ENCODE measurements around the gene HSCB. TPM values are rescaled to one million over a fixed set of nuclear protein-coding genes. Genes with fewer than 3 reads are reported as not detected.

Gene HSCB
- total RNA-seq, 2 donors from 2014 or later: 17.7 to 22.4 TPM

- H3K27ac Mint-ChIP-seq: no peak overlapping the region
- no peaks in the 10 kb centered on the region for H3K27me3 ChIP-seq (ENCODE audit: control insufficient read depth, insufficient read depth, low read length, poor library complexity, severe bottlenecking)
- no peak overlapping the region for H3K27ac ChIP-seq (ENCODE audit: low read depth, low read length)
- H3K4me1 Mint-ChIP-seq: peaks cover 8% of the 10 kb centered on the region
- no peak overlapping the region for H3K4me3 Mint-ChIP-seq
- H3K9me3 ChIP-seq (ENCODE audit: control insufficient read depth, low read length): no peaks in the 10 kb centered on the region
- 92 to 94% methylated on average over 4 to 5 of the region's 5 CpGs for WGBS, 2 experiments (ENCODE audit: insufficient coverage in 1 of 2, insufficient read length in 1 of 2)
- no peak overlapping the region for H3K9ac ChIP-seq (ENCODE audit: extremely low read depth, low read length, poor library complexity, severe bottlenecking)
- peaks cover 46% of the 10 kb centered on the region for H3K36me3 ChIP-seq (ENCODE audit: control insufficient read depth, insufficient read depth, low read length)
- H3K36me3 Mint-ChIP-seq (ENCODE audit: low read depth): peaks cover 56% of the 10 kb centered on the region
- H3K4me1 ChIP-seq (ENCODE audit: control insufficient read depth, insufficient read depth, low read length): no peaks in the 10 kb centered on the region
- no peak for DNase-seq
- no peak for TF ChIP-seq CTCF (conservative IDR thresholded peaks at IDR 0.05)
- H3K27me3 Mint-ChIP-seq (ENCODE audit: insufficient read depth): no peaks in the 10 kb centered on the region
- peak overlapping the region; percentile 16 for H3K4me3 ChIP-seq (ENCODE audit: low read length)
- no peaks in the 10 kb centered on the region for H3K9me3 Mint-ChIP-seq
Observed at GRCh38 chr22:28795932-28796856, 54.4 kb downstream of the HSCB start.

GRCh38 chr22:28798810-28799605, 57.2 kb downstream of the HSCB start:
- Mint-ChIP-seq H3K4me1 (peaks cover 18% of the 10 kb centered on the region), H3K9me3 (no peaks in the 10 kb centered on the region), H3K4me3 (peak overlapping the region; percentile 77), H3K27ac (peak overlapping the region; percentile 94), H3K36me3 (ENCODE audit: low read depth) (peaks cover 48% of the 10 kb centered on the region), H3K27me3 (ENCODE audit: insufficient read depth) (no peaks in the 10 kb centered on the region)
- 25 to 31% methylated on average over 7 of the region's 7 CpGs for WGBS, 2 experiments (ENCODE audit: insufficient coverage in 1 of 2, insufficient read length in 1 of 2)
- Histone ChIP-seq H3K27ac (ENCODE audit: low read depth, low read length) (peak overlapping the region; percentile 96), H3K4me3 (ENCODE audit: low read length) (peak overlapping the region; percentile 100), H3K36me3 (ENCODE audit: control insufficient read depth, insufficient read depth, low read length) (peaks cover 43% of the 10 kb centered on the region), H3K27me3 (ENCODE audit: control insufficient read depth, insufficient read depth, low read length, poor library complexity, severe bottlenecking) (no peaks in the 10 kb centered on the region), H3K4me1 (ENCODE audit: control insufficient read depth, insufficient read depth, low read length) (no peaks in the 10 kb centered on the region), H3K9ac (ENCODE audit: extremely low read depth, low read length, poor library complexity, severe bottlenecking) (peak overlapping the region; percentile 100), H3K9me3 (ENCODE audit: control insufficient read depth, low read length) (no peaks in the 10 kb centered on the region)
- TF ChIP-seq CTCF (conservative IDR thresholded peaks at IDR 0.05): no peak
- no peak for DNase-seq

- Mint-ChIP-seq H3K4me1 (peaks cover 18% of the 10 kb centered on the region), H3K4me3 (peak overlapping the region; percentile 77), H3K9me3 (no peaks in the 10 kb centered on the region), H3K36me3 (ENCODE audit: low read depth) (peaks cover 45% of the 10 kb centered on the region), H3K27me3 (ENCODE audit: insufficient read depth) (no peaks in the 10 kb centered on the region), H3K27ac (peak overlapping the region; percentile 94)
- Histone ChIP-seq H3K4me1 (ENCODE audit: control insufficient read depth, insufficient read depth, low read length) (no peaks in the 10 kb centered on the region), H3K27ac (ENCODE audit: low read depth, low read length) (peak overlapping the region; percentile 96), H3K27me3 (ENCODE audit: control insufficient read depth, insufficient read depth, low read length, poor library complexity, severe bottlenecking) (no peaks in the 10 kb centered on the region), H3K36me3 (ENCODE audit: control insufficient read depth, insufficient read depth, low read length) (peaks cover 35% of the 10 kb centered on the region), H3K9me3 (ENCODE audit: control insufficient read depth, low read length) (no peaks in the 10 kb centered on the region), H3K9ac (ENCODE audit: extremely low read depth, low read length, poor library complexity, severe bottlenecking) (peak overlapping the region; percentile 100), H3K4me3 (ENCODE audit: low read length) (peak overlapping the region; percentile 100)
- DNase-seq: peak; percentile 78
- no peak for TF ChIP-seq CTCF (conservative IDR thresholded peaks at IDR 0.05)
- WGBS, 2 experiments (ENCODE audit: insufficient coverage in 1 of 2, insufficient read length in 1 of 2): 0% methylated on average over 10 to 31 of the region's 31 CpGs
Observed at GRCh38 chr22:28799606-28800307, 57.9 kb downstream of the HSCB start.

Measured in endodermal cell (in vitro differentiated cells).